Fibroblast of pulmonary artery (primary cell): ENCODE measurements around the gene CHCT1.
A peak's percentile ranks its signal among the peaks of the same experiment; 100 is the strongest.

ENCODE experiments used
- DNase-seq: peaks from one replicate; pipeline ENCODE4 v3.0.0-alpha.2; 2010; ENCODE audit warnings: low read depth
- H3K4me3 ChIP-seq: replicated peaks from 2 replicates; pipeline ENCODE4 v1.5.1; 2011; ENCODE audit warnings: low read depth, mild to moderate bottlenecking, control low read depth, low read length, moderate library complexity
- TF ChIP-seq, protein P1 (sequence below): IDR thresholded peaks from 2 replicates; pipeline ENCODE4 v1.5.1; 2011; ENCODE audit warnings: mild to moderate bottlenecking, control low read depth, low read length, inconsistent platforms; ENCODE audit errors: missing control alignments

CHCT1 gene

GRCh38 chr17:60392845-60393702 lies 29.2 kb upstream of the CHCT1 start:
- peak; percentile 79 for DNase-seq
- TF ChIP-seq, protein P1, sequence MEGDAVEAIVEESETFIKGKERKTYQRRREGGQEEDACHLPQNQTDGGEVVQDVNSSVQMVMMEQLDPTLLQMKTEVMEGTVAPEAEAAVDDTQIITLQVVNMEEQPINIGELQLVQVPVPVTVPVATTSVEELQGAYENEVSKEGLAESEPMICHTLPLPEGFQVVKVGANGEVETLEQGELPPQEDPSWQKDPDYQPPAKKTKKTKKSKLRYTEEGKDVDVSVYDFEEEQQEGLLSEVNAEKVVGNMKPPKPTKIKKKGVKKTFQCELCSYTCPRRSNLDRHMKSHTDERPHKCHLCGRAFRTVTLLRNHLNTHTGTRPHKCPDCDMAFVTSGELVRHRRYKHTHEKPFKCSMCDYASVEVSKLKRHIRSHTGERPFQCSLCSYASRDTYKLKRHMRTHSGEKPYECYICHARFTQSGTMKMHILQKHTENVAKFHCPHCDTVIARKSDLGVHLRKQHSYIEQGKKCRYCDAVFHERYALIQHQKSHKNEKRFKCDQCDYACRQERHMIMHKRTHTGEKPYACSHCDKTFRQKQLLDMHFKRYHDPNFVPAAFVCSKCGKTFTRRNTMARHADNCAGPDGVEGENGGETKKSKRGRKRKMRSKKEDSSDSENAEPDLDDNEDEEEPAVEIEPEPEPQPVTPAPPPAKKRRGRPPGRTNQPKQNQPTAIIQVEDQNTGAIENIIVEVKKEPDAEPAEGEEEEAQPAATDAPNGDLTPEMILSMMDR, result no peak
- peak overlapping the region; percentile 94 for H3K4me3 ChIP-seq

GRCh38 chr17:60393840-60394723 lies 28.2 kb upstream of the CHCT1 start:
- TF ChIP-seq, protein P1, result no peak
- H3K4me3 ChIP-seq, result no peak overlapping the region
- DNase-seq, result no peak

GRCh38 chr17:60395508-60396065 lies 26.7 kb upstream of the CHCT1 start:
- DNase-seq, result no peak
- TF ChIP-seq, protein P1, result no peak
- H3K4me3 ChIP-seq, result no peak overlapping the region

DNA sequence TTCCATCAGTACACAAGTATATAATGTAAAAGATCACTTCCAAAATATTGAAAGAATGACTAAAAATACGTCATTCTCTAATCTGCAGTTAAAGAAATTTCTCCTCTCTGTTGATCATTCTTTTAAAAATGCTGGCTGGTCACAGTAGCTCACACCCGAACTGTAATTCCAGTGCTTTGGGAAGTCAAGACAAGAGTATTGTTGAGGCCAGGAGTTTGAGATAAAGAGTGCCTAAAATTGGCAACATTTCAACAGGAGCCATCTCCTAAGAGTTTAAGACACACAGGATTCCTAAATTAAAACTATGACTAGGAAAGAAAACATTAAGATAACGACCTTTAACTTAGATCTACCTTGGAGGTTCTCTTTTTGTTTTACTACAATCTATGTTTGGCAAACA lies 25.9 kb upstream of the CHCT1 start:
- no peak for DNase-seq
- H3K4me3 ChIP-seq, result no peak overlapping the region
- TF ChIP-seq, protein P1, result no peak

GRCh38 chr17:60398227-60398959 lies 23.9 kb upstream of the CHCT1 start:
- TF ChIP-seq, protein P1, result no peak
- no peak overlapping the region for H3K4me3 ChIP-seq
- no peak for DNase-seq

- TF ChIP-seq, protein P1, result no peak
- DNase-seq, result no peak
- no peak overlapping the region for H3K4me3 ChIP-seq
Observed at GRCh38 chr17:60401819-60402218, 20.5 kb upstream of the CHCT1 start.
